Coronary artery (tissue), 2 donors: ENCODE measurements around the gene ATXN3L.

Experiments
- DNase-seq: peaks from one replicate; pipeline ENCODE4 v3.0.0-alpha.2; 2017; ENCODE audit warnings: low spot score
- H3K27ac ChIP-seq, 2 donors: fragments of 200-600 bp; sonication (generic); one replicate each; pipeline ENCODE4 v1.5.1; 2016 to 2019
- H3K4me3 ChIP-seq: fragments of 200-600 bp; sonication (generic); 2 replicates; pipeline ENCODE4 v1.5.1; 2016; ENCODE audit warnings: mild to moderate bottlenecking, moderate library complexity
- TF ChIP-seq, protein P1 (sequence below): fragments of 200-600 bp; sonication (generic); IDR thresholded peaks from one replicate; pipeline ENCODE4 v1.5.1; 2019; ENCODE audit warnings: antibody characterized with exemption

ATXN3L gene

DNA sequence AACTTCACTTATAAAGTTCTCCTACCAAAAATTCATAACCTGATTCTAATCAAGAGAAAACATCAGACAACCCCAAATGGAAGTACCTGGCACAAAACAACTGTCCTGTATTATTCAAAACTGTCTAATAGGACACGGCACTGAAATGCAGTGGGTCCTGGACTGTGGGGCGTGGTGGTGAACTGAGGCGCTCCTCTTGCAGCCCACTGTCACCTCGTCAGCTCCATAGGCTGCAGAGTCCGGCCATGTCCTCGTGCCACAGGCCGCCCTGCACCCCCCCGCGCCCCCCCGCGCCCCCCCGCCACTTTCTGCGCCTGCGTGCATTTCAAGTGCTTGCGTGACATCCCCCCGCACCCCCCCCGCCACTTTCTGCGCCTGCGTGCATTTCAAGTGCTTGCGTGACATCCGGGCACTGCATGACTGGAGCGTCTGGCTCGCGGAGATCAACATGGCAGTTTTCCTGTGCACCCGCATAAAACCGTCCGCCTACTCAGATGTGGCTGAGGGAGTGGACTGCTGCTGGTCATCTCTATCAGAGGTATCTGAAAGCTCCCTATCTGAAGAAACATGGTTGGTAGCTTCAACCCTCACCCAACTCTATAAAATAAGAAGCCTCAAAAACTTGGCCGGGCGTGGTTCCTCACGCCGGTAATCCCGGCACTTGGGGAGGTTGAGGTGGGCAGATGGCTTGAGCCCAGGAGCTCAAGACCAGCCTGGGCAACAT is 28.8 kb downstream of the ATXN3L start:
- no peak for DNase-seq
- TF ChIP-seq, protein P1, sequence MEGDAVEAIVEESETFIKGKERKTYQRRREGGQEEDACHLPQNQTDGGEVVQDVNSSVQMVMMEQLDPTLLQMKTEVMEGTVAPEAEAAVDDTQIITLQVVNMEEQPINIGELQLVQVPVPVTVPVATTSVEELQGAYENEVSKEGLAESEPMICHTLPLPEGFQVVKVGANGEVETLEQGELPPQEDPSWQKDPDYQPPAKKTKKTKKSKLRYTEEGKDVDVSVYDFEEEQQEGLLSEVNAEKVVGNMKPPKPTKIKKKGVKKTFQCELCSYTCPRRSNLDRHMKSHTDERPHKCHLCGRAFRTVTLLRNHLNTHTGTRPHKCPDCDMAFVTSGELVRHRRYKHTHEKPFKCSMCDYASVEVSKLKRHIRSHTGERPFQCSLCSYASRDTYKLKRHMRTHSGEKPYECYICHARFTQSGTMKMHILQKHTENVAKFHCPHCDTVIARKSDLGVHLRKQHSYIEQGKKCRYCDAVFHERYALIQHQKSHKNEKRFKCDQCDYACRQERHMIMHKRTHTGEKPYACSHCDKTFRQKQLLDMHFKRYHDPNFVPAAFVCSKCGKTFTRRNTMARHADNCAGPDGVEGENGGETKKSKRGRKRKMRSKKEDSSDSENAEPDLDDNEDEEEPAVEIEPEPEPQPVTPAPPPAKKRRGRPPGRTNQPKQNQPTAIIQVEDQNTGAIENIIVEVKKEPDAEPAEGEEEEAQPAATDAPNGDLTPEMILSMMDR: no peak
- H3K4me3 ChIP-seq: no peak overlapping the region
- no peak overlapping the region for H3K27ac ChIP-seq

DNA sequence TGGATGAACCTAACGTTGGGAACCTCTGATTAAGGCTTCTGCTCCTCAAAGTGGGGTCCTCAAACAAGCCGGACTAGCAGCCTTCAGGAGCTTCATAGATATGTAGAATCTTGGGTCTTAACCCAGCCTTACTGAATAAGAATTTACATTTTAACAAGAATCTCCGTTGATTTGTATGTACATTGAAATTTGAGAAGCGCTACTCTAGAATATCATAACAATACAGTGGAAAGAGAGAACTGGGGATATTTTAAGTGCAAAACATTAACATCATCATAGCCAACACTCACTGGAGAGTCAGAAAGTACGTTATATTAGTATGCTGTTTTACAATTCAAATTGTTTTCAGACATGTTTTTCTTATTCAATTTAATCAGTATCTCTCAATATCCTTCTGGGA is 31.2 kb downstream of the ATXN3L start:
- TF ChIP-seq, protein P1: no peak
- no peak overlapping the region for H3K4me3 ChIP-seq

DNA sequence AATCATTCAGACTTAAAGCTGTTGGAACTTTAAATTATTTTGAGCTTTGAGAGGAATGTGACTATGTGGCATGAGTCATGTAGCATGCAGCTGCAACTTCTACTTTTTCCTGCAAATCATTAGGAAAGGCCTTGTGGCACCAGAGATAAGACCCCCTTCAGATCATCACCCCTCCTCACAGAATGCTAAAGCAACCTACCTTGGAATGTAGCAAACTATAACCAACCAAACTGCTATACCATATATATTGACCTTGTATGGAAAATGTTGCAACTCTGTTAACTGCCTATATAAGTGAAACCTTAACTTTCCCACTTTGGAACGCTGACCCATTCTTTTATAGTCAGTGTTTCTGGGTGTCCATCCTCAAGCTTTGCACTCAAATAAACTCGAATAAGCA is 32.0 kb downstream of the ATXN3L start:
- TF ChIP-seq, protein P1: no peak
- no peak for DNase-seq
- Histone ChIP-seq H3K4me3 (no peak overlapping the region), H3K27ac (no peak overlapping the region)

More for the DNA sequence above, 31.2 kb downstream of the ATXN3L start:
- no peak for DNase-seq
- no peak overlapping the region for H3K27ac ChIP-seq

DNA sequence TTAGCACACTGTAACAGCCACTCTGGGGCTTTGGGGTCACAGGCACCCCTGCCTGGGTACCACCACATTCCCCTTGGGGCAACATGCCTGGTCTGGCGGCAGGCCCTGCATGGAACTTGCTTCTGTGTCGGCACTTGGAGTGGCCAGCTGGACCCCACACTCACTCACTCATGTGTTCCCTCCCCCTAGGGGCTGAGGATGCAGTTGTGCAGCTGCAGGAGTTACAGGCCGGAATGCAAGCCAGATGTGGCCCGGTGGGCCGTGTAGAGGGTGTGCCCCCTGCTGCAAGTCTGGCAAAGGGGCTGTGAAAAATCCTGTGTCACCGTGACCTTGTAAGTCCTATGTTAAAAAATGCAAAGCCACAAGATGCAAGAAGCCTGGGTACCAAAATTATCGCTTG is 34.2 kb downstream of the ATXN3L start:
- TF ChIP-seq, protein P1: no peak
- no peak overlapping the region for H3K4me3 ChIP-seq
- H3K27ac ChIP-seq: no peak overlapping the region
- no peak for DNase-seq

DNA sequence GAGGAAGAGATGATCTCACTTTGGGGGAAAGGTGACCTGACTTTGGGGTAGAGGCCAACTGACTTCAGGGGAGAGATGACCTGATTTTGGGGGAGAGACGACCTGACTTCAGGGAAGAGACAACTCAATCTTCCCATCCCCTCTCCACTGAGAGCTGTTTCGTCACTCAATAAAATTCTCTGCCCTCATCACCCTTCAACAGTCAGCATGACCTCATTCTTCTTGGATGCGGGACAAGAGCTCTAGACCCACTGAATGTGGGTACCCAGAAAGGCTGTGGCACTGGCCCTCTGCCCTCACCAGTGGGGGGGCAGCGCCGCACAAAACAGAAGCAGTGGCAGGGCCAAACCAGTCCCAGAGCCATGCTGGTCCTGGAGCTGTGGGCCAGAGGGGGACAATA is 34.6 kb downstream of the ATXN3L start:
- H3K27ac ChIP-seq: no peak overlapping the region
- H3K4me3 ChIP-seq: no peak overlapping the region
- TF ChIP-seq, protein P1: no peak
- DNase-seq: no peak

DNA sequence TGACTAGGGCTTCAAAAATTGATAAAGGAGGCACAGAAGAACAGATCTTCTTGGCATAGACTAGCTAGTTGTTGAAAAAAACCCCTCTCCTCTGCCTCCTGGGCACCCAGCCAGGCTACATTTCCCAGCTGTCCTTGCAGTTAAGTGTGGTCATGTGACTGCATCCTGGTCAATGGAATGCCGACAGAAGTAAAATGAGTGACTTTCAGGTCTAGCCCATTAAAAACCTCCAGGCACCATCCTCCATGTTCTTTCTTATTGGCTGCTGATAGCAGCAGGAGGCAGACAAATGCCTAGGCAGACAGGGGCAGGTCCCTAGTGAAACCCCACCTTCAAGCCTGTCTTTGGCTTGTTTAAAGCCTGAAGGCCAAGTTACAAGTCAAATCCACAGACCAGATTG is 35.3 kb downstream of the ATXN3L start:
- DNase-seq: no peak
- TF ChIP-seq, protein P1: no peak
- Histone ChIP-seq H3K4me3 (no peak overlapping the region), H3K27ac (no peak overlapping the region)

DNA sequence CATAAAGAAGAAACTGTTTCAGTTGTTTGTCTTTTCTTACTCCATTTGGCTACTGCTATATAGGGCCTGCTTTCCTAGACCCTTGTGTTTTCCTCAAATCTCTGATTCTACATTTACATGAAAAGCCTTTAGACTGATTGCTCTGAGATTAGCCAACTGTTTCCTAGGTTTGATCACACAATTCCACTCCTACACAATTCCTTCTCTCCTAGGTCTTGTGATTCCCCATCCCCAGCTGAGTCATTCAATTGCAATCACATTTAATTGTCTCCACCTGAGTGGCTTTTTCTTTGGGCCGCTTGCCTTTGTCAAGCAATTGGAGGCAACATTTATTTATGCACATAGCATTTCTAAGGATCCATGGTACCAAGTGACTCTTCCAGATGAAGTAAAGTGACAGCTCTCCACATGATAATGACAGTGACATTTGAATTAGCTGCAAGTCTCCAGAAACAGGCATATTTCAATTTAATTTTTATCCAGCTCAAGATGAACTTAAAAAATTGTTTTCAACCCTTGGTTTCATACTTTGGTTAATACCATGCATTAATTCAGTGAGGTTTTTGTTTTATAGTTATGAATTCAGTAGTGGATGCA is 35.8 kb downstream of the ATXN3L start:
- TF ChIP-seq, protein P1: no peak
- no peak overlapping the region for H3K27ac ChIP-seq
- no peak for DNase-seq
- H3K4me3 ChIP-seq: no peak overlapping the region
